ENCODE data around the gene NDUFA7.
"Not testable (repeated sequence)": the region's sequence is repeated elsewhere in the genome, so short reads cannot be mapped to it uniquely, and the experiment has no call there.

The NDUFA7 gene

DNA sequence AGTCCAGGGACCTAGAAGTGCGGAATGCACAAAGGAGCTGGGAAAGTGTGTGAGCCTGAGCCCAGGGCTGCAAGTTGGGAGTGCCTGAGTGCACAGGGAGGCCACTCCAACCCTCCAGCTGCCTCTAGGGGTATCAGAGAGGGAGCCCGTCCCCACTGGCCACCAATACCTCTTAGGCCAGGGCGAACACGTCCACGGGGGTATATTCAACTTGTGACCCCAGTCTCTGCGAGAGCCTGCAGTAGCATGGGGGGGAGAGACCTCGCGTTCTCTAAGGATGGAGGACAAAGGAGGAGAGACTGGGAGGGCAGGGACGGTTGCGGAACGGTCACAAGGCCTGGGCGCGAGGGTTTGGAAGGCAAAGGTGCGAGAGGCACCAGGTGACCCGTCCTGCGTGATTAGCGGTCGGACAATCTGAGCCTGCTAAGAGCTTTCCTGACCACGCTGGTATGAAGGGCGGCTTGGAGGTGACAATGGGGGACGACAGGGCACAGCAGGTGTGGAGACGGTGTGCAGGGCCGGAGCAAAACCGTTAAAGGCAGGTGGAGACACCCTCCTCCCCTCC is 13.7 kb downstream of the NDUFA7 start:
- TF ChIP-seq, protein P1, sequence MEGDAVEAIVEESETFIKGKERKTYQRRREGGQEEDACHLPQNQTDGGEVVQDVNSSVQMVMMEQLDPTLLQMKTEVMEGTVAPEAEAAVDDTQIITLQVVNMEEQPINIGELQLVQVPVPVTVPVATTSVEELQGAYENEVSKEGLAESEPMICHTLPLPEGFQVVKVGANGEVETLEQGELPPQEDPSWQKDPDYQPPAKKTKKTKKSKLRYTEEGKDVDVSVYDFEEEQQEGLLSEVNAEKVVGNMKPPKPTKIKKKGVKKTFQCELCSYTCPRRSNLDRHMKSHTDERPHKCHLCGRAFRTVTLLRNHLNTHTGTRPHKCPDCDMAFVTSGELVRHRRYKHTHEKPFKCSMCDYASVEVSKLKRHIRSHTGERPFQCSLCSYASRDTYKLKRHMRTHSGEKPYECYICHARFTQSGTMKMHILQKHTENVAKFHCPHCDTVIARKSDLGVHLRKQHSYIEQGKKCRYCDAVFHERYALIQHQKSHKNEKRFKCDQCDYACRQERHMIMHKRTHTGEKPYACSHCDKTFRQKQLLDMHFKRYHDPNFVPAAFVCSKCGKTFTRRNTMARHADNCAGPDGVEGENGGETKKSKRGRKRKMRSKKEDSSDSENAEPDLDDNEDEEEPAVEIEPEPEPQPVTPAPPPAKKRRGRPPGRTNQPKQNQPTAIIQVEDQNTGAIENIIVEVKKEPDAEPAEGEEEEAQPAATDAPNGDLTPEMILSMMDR (IDR thresholded peaks at IDR 0.05; ENCODE audit: borderline replicate concordance, control extremely low read depth, extremely low read depth, insufficient read depth, missing control alignments) = no peak
- in situ Hi-C loops (cut with MboI; ENCODE audit: low sequenced_read_pairs, unreplicated experiment) = loop anchor here (5.0 kb wide), 1 partner anchor 40 kb away; no protein-coding TSS in a partner anchor

DNA sequence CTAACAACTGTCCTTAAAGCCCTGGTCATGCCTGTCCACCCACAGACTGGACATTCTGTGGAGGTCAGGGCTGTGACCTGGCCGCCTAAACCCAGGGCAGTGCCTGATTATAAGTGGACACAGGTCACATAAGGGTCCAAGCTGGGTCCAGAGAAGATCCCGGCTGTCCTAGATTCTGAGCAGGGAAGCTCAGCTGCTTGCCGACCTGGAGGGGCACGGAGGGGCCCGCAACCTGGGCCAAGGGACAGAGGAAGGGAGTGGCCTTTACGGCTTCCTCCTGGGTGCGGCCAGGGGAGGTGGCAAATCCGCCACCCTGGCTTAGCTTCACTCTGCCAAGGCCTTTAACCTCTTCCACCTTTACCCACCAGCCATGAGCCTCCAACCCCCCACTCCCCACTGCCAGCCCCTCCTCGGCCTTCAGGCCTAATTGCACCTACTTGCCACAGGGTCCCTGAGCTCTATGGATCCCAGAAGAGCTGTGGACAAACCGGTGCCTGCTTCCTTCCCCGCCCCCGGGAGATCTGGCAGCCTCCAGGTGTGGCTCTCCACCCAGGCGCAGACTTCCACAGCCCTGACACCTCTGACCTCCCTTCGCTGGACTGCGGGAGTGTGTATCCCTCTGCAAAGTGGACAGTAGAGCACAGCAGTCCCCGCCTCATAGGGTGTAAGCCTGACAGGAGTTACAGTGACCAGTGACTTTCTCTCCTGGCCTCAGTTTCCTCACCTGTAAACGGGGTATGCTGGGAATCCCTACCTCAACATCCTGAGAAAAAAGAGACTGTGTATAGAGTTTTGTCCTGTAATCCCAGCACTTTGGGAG is 14.7 kb downstream of the NDUFA7 start:
- TF ChIP-seq, protein P1 (IDR thresholded peaks at IDR 0.05; ENCODE audit: borderline replicate concordance, control extremely low read depth, extremely low read depth, insufficient read depth, missing control alignments) = no peak
- in situ Hi-C loops (cut with MboI; ENCODE audit: low sequenced_read_pairs, unreplicated experiment) = loop anchor here (5.0 kb wide), 1 partner anchor 39 kb away; no protein-coding TSS in a partner anchor
- no peak for DNase-seq (ENCODE audit: low spot score)

More for the DNA sequence above, 13.7 kb downstream of the NDUFA7 start:
- DNase-seq (ENCODE audit: low spot score) = no peak

DNA sequence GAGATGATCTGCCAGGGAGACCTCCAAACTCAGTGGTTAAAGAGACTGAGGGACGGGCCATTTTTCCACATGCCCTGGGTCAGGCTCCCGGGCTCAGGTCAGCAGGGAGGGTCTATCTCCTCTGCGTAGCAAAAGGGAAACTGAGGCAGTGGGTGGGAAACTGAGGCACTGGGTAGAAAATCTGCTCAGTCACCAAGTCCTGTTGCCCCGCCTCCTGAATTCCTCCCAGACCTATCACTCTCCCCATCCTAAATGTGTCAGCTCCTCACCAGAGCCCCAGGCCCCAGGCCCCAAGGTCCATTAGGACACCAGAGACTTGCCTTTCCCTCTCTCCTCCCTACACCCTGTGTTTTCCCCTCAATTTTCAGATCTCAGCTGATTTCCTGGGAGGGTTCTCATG is 15.4 kb downstream of the NDUFA7 start:
- TF ChIP-seq, protein P1 (IDR thresholded peaks at IDR 0.05; ENCODE audit: borderline replicate concordance, control extremely low read depth, extremely low read depth, insufficient read depth, missing control alignments) = no peak
- in situ Hi-C loops (cut with MboI; ENCODE audit: low sequenced_read_pairs, unreplicated experiment) = loop anchor here (5.0 kb wide), 1 partner anchor 38 kb away; no protein-coding TSS in a partner anchor
- DNase-seq (ENCODE audit: low spot score) = no peak

DNA sequence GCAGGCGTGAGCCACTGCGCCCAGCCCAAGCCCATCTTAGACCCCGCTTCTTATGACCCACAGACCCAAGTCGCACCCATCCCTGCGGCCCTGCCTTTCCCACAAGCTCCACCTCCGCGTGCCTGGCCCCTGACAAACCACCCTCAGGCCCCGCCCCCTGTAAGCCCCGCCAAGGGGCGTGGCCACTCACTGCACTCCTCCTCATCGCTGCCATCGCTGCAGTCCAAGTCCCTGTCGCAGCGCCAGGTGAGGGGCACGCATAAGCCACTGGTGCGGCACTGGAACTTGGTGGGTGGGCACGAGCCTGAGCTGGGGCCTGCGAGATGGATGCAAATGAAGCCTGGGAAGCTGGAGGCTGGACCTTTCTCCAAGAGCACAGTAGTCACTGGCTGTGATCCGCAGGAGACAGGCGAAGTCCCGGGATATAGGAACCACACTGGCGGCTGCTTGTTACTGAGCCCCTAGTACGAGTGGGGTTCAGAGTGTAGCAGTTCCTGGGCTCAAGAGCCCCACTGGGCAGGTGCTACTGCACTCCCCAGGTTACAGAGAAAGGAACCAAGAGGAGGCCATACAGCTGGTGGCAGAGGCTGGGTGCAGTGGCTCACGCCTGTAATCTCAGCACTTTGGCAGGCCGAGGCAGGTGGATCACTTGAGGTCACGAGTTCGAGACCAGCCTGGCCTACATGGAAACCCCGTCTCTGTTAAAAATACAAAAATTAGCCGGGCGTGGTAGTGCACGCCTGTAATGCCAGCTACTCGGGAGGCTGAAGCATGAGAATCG is 16.1 kb downstream of the NDUFA7 start:
- no peak for DNase-seq (ENCODE audit: low spot score)
- TF ChIP-seq, protein P1 (IDR thresholded peaks at IDR 0.05; ENCODE audit: borderline replicate concordance, control extremely low read depth, extremely low read depth, insufficient read depth, missing control alignments) = no peak
- in situ Hi-C loops (cut with MboI; ENCODE audit: low sequenced_read_pairs, unreplicated experiment) = loop anchor here (5.0 kb wide), 1 partner anchor 38 kb away; no protein-coding TSS in a partner anchor

DNA sequence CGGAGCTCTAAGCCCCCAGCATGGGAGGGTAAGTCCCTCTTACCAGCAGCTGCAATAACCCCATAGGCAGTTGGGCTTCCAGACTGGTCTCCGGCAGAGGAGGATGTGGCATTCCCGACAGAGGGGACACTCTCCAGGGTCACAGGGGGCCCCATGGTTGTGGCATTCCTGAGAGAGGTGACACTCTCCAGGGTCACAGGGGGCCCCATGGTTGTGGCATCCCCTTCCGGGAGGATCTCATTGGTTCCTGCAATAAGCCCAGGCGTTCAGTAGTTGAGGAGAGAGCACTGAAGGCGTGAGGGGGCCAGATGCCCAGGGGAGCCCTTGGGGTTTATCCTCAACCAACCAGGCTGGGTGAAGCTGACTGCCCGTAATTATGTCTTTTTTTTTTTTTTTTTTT is 18.4 kb downstream of the NDUFA7 start:
- no peak for DNase-seq (ENCODE audit: low spot score)
- TF ChIP-seq, protein P1 (IDR thresholded peaks at IDR 0.05; ENCODE audit: borderline replicate concordance, control extremely low read depth, extremely low read depth, insufficient read depth, missing control alignments) = no peak
- in situ Hi-C loops (cut with MboI; ENCODE audit: low sequenced_read_pairs, unreplicated experiment) = no loop called here

DNA sequence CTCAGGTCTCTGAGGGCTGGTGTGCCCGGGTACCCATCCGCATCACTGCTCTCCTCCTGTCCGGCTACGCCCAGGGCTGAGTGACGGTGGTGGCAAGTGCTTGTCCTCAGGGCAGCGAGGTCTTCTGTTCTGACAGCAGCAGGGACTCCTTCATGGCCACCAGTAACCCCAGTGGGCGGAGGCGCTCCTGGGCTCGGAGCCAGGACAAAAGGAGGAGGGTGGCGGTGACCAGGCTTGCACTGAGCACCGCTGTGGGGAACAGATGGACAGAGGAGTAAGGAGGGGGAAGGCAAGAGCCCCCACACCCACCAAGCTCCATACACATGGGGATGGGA is 18.9 kb downstream of the NDUFA7 start:
- no peak for DNase-seq (ENCODE audit: low spot score)
- in situ Hi-C loops (cut with MboI; ENCODE audit: low sequenced_read_pairs, unreplicated experiment) = no loop called here
- TF ChIP-seq, protein P1 (IDR thresholded peaks at IDR 0.05; ENCODE audit: borderline replicate concordance, control extremely low read depth, extremely low read depth, insufficient read depth, missing control alignments) = no peak

DNA sequence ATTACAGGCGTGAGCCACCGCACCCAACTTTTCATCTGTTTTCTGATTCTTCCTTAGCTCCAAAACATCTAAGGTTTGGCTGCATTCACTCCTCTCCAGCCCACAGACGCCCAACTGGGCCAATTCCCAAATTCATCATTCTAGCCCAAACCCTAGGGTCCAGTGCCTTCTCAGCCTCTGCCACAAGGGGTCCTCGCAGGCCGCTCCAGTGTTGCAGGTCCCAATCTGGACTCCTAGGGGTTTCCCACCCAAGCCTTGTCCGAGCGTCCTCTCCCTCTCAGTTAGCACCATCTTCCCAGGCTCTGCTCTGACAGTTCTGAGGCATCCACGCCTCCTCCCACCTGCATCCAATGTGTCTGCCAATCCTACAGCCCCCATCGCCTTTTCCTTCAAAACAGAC is 29.8 kb downstream of the NDUFA7 start:
- DNase-seq (ENCODE audit: low spot score); in situ Hi-C loops (cut with MboI; ENCODE audit: low sequenced_read_pairs, unreplicated experiment): not testable (repeated sequence)

DNA sequence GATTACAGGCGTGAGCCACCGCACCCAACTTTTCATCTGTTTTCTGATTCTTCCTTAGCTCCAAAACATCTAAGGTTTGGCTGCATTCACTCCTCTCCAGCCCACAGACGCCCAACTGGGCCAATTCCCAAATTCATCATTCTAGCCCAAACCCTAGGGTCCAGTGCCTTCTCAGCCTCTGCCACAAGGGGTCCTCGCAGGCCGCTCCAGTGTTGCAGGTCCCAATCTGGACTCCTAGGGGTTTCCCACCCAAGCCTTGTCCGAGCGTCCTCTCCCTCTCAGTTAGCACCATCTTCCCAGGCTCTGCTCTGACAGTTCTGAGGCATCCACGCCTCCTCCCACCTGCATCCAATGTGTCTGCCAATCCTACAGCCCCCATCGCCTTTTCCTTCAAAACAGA is 44.7 kb downstream of the NDUFA7 start:
- DNase-seq (ENCODE audit: low spot score); in situ Hi-C loops (cut with MboI; ENCODE audit: low sequenced_read_pairs, unreplicated experiment): not testable (repeated sequence)
